NCI-H524 treated with DMSO at 0.1 percent for 48 hours (cell line): ENCODE results near the gene NKAIN2.
A peak's percentile ranks its signal among the peaks of the same experiment; 100 is the strongest.
"Not testable (repeated sequence)": the region's sequence is repeated elsewhere in the genome, so short reads cannot be mapped to it uniquely, and the experiment has no call there.

Source experiments
- DNase-seq: peaks from one replicate; lab custom pipeline; 2025; lab: John Stamatoyannopoulos, UW

Gene NKAIN2

GRCh38 chr6:124090491-124090890 is 286.8 kb downstream of the NKAIN2 start:
- DNase-seq: no peak

- no peak for DNase-seq
Measured at GRCh38 chr6:124099520-124099919, 295.9 kb downstream of the NKAIN2 start.

GRCh38 chr6:124110514-124110913 is 306.8 kb downstream of the NKAIN2 start:
- no peak for DNase-seq

DNA sequence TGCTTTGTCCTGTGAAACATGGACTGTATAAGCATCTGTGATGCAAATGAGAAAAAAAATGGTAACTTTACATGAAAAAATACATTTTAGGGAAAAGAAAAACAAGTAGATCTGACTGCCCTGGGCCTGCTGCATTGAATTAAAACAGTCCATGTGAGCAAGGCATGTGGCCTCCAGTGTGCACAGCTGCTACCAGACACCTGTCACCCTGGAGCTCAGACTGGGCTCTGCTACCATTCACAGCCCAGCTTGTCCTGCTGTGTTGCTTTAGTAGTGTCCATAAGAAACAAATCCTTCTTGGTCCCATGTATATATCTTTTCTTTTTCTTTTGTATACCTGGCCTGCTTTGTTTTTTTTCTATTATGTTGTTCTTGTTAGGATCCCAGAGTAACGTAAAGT is 315.9 kb downstream of the NKAIN2 start:
- peak; percentile 45 for DNase-seq

DNA sequence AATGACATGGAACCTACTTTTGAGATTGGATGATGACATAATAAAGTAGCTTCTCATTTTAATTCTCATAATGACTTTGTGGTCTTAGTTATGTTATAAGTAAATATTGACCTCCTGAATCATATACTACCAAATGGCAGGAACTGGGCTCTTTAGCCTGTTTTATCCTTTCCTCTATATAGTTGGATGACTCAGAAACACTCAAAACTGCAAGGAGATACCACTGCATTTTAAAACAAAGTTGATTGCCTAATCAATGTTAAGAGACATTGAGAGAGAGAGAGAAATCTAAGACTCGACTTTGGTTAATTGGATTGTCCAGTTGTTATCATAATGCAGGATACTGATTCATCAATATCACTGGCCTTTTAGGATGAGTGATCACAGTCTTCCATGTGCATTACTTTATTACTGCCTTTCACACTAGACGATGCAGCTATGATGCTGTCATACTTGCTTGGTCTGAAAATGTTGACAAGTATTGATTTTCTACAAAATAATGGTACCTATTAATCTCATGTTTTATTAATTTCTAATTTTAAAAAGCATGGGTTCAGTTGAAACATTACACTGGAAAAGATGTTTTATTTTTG is 320.0 kb downstream of the NKAIN2 start:
- DNase-seq: no peak

DNA sequence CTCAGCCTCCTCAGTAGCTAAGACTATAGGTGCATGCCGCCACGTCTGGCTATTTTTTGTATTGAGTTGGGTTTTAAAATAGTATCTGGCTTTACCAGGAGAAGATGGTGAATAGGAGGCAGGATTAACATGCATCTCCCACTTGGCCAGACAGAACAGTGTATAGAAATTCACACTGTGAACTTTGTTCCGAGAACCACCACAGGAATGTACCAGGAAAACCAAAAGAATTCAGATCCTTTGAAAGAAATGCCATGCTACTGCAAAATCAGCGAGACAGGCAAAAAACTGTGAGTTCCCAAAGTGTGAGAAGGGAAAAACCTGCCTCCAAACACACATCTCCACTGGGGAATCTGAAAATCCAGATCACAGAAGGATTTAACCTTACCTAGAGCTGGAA is 327.6 kb downstream of the NKAIN2 start:
- no peak for DNase-seq

GRCh38 chr6:124131779-124132178 is 328.1 kb downstream of the NKAIN2 start:
- DNase-seq: no peak

GRCh38 chr6:124132256-124132655 is 328.6 kb downstream of the NKAIN2 start:
- no peak for DNase-seq

DNA sequence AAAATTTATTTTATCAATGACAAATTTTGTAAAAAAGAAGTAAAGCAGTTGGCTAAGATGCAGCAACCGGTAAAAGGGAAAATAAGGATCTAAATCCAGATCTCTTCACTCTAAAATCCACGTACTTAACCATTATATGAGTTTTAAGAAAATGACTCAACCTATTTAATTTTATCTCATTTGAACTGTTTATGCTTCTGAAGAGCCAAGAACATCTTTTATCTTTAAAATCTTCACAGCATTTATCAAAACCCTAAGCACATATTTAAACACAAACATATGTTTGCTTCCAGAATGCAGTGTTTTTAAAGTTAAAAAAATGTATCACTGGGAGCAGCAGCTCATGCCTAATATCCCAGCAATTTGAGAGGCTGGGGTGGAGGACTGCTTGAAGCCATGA is 339.2 kb downstream of the NKAIN2 start:
- no peak for DNase-seq

DNA sequence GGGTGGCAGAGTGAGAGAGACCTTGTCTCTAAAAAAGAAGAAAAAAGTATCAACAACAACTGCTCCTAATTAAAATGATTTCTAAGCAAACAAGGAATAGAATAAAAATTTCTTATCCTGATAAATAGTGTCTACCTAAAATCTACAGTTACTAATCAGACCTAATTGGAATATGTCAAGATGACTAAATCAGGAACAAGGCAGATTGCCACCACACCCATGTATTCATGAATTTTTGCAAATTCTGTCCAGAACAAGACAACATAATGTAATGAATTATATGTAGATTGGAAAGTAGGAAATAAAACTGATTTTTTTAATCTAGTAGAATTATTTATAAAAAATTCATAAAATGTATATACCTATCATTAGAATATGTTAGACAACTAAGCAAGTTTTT is 339.8 kb downstream of the NKAIN2 start:
- DNase-seq: no peak

- DNase-seq: no peak
Measured at GRCh38 chr6:124147621-124148020, 344.0 kb downstream of the NKAIN2 start.

GRCh38 chr6:124148236-124148957 is 344.7 kb downstream of the NKAIN2 start:
- DNase-seq: no peak

DNA sequence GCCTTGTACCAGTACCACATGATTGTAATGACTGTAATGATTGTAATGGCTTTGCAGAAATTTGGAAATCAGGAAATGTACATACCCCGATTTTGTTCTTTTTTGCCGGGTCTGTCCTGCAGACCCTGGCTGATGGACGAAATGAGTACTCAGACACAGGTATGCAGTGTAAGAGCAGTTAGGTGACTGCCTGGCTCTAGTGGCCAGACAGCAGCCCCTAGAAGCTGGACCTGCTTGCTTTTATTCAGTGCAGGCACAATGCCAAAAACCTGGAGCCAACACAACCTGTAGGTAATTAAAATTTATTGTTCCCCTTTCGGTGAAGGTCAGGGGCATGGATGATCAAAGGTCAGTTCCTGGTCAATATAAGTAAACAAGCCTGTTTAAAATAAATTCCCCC is 346.0 kb downstream of the NKAIN2 start:
- no peak for DNase-seq

- no peak for DNase-seq
Measured at GRCh38 chr6:124158024-124158423, 354.4 kb downstream of the NKAIN2 start.

- DNase-seq: no peak
Measured at GRCh38 chr6:124163676-124164075, 360.0 kb downstream of the NKAIN2 start.

GRCh38 chr6:124164343-124164742 is 360.7 kb downstream of the NKAIN2 start:
- DNase-seq: no peak

GRCh38 chr6:124167249-124167648 is 363.6 kb downstream of the NKAIN2 start:
- DNase-seq: not testable (repeated sequence)

DNA sequence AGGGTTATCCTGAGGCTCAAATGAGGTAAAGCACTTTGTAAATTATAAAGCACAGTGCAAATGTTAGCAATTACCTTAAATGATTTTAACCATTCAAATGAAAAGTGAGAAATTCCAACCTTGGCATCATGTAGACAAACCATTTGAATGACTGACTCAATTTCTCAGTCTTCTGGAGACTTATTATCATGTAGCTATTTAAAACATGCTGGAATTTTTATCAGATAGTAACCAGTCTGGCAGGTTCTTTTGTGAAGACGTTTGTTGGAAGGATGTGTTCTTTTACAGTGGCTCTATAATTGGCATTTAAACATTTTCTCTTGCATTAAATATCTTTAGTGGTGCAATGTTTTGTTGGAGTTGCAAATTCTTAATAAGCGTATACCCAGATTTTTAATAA is 386.6 kb downstream of the NKAIN2 start:
- no peak for DNase-seq

DNA sequence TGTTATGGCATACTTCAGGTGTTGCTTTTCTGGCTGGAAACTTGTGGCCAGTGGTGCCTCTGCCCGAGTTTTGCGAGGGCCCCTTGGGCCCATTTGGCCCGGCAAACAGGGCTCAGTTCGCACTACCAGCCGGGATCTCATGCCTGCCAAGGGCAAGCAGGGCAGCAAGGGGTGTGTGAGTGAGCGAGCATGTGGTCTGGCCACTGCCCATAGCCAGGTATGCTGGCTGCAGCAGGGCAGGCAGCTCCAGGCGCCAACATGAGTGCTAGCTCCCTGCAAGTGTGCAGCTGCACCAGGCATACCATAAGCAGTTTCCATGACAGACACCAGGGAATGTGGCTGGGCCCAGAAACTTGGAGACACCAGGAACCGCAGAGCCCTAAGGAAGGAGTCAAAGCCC is 389.5 kb downstream of the NKAIN2 start:
- no peak for DNase-seq

- no peak for DNase-seq
Measured at GRCh38 chr6:124197148-124197547, 393.5 kb downstream of the NKAIN2 start.

DNA sequence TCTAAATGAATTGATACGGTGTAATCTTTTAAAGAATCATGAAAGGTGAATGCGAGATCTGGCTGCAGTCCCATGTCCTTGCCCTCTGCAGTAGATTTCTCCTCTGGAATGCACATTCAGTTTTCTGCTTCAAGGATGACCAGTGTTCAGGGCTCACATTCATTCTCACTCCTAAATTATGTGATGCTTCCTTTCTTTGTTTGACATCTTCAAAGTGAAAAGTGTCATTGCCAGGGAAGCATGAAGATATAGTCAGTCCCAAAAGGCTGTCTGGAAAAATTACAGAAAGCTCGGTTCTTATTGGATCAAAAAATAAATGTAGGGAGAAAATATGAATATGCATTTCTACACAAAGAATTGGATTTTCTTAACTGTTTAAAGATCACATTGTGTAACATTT is 395.6 kb downstream of the NKAIN2 start:
- no peak for DNase-seq

GRCh38 chr6:124200661-124201060 is 397.0 kb downstream of the NKAIN2 start:
- DNase-seq: no peak

DNA sequence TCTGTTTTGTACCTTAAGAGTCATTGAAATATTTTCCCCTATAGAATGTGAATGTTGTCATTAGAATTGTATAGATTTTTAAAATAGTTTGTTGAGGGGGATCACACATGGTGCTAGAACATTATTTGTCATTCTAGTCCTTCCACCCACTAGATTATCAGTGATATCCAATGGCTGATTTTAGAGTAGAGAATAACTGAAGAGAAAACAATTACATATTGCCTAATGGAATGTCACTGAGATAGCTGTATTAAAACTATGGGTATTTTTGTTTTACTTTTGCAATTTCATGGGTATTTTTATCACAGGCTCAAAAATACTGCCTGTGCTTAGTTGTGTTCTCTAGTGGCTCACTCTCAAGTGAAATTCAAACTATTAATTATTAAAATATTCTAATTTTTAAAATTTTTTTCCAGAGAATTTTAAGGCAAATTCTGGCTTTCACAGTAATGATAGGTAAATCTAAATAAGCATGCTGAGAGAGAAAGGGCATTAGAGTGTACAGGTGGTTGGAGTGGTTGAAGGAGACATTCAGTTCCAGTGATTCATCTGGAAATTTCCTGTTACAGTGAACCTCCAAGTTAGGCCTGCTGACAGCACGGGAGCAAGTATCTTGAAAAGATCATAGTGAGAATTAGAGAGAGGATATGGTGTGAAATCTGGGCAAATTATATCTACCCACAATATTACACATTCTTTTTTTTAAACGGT is 399.6 kb downstream of the NKAIN2 start:
- no peak for DNase-seq
